ENCODE measurements around the gene UBE2D4.
"Not testable (repeated sequence)": the region's sequence is repeated elsewhere in the genome, so short reads cannot be mapped to it uniquely, and the experiment has no call there.

Gene UBE2D4

GRCh38 chr7:43969586-43969985, 43.4 kb downstream of the UBE2D4 start:
- not testable (repeated sequence) for DNase-seq

- not testable (repeated sequence) for DNase-seq
These were observed 44.5 kb downstream of the UBE2D4 start for GRCh38 chr7:43970698-43971097.

- not testable (repeated sequence) for DNase-seq
These were observed 47.9 kb downstream of the UBE2D4 start for GRCh38 chr7:43974033-43974573.

- DNase-seq: not testable (repeated sequence)
These were observed 48.7 kb downstream of the UBE2D4 start for GRCh38 chr7:43974725-43975482.

- DNase-seq: no peak
These were observed 51.3 kb downstream of the UBE2D4 start for GRCh38 chr7:43977525-43977924.

- DNase-seq: not testable (repeated sequence)
These were observed 51.9 kb downstream of the UBE2D4 start for GRCh38 chr7:43978102-43978501.

GRCh38 chr7:43982848-43983247, 56.6 kb downstream of the UBE2D4 start:
- DNase-seq: not testable (repeated sequence)

- DNase-seq: not testable (repeated sequence)
These were observed 57.5 kb downstream of the UBE2D4 start for GRCh38 chr7:43983736-43984135.

- peak; percentile 90 for DNase-seq
These were observed 59.9 kb downstream of the UBE2D4 start for GRCh38 chr7:43985904-43986864.

GRCh38 chr7:43987476-43987875, 61.2 kb downstream of the UBE2D4 start:
- not testable (repeated sequence) for DNase-seq

- DNase-seq: not testable (repeated sequence)
These were observed 63.9 kb downstream of the UBE2D4 start for GRCh38 chr7:43990011-43990585.

GRCh38 chr7:43990829-43991228, 64.6 kb downstream of the UBE2D4 start:
- not testable (repeated sequence) for DNase-seq

GRCh38 chr7:43992896-43993295, 66.7 kb downstream of the UBE2D4 start:
- DNase-seq: not testable (repeated sequence)

GRCh38 chr7:43994681-43995080, 68.4 kb downstream of the UBE2D4 start:
- not testable (repeated sequence) for DNase-seq

GRCh38 chr7:43997532-43997931, 71.3 kb downstream of the UBE2D4 start, which contains the start of gene SPDYE1:
Gene SPDYE1 (plus strand): TSS chr7:43997897. CDS start chr7:43999950, 2,053 bp downstream.
- not testable (repeated sequence) for DNase-seq

Data from stimulated activated CD4-positive, alpha-beta T cell treated with anti-CD3 and anti-CD28 coated beads, Interleukin-15, amount 100 ng/mL, for 24 hours (primary cell).